ENCODE measurements around the gene TECTB. TPM values are rescaled to one million over a fixed set of nuclear protein-coding genes. Genes with fewer than 3 reads are reported as not detected.

Gene TECTB
- total RNA-seq = not detected
- polyA plus RNA-seq = not detected

DNA sequence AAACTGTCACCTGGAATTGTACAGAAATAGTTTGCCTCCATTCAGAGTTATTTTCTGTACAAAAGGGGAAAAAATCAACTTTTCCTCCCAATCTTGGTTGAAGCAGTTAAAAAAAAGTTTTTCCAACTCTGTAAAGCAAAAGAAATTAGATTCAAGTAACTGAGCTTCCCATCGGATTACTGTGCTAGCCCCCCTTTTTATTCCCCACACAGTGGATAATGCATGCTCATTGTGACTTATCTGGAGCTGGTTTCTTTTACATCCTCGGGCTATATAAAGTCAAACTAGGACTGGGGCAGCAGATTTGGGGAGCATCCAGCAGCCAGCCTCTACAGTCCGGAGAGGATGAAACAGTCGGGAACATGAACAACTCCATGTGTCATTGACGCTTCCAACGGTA lies at the start of gene TECTB:
Gene TECTB (plus strand): TSS at position 301 of the 400 bp plus-strand sequence. CDS start 335 bp downstream, outside the sequence.
- intact Hi-C loops (cut with DNase I) = no loop called here
- DNase-seq = no peak
- ATAC-seq = no peak
- no peaks in the 10 kb centered on the region for H3K4me1 ChIP-seq
- WGBS, 2 donors = 62 to 71% methylated on average over 6 of the region's 6 CpGs
- no peak within 1 kb of the TSS for H3K27ac ChIP-seq
- no peaks in the 10 kb centered on the region for H3K27me3 ChIP-seq
- H3K9me3 ChIP-seq = no peaks in the 10 kb centered on the region
- no peaks in the 10 kb centered on the region for H3K36me3 ChIP-seq
- no peak for TF ChIP-seq CTCF (IDR thresholded peaks at IDR 0.05)
- H3K4me3 ChIP-seq = no peak within 1 kb of the TSS
- FAIRE-seq = no peak

- TF ChIP-seq CTCF (IDR thresholded peaks at IDR 0.05) = no peak
Measured at GRCh38 chr10:112235141-112235540, 48.1 kb upstream of the TECTB start.

GRCh38 chr10:112235920-112236319 lies 47.3 kb upstream of the TECTB start:
- Histone ChIP-seq H3K27me3 (no peaks in the 10 kb centered on the region), H3K27ac (no peak overlapping the region), H3K36me3 (no peaks in the 10 kb centered on the region), H3K9me3 (peaks cover 0 to 4% (median 0%) of the 10 kb centered on the region in 4 donors), H3K4me1 (no peaks in the 10 kb centered on the region), H3K4me3 (no peak overlapping the region)
- intact Hi-C loops (cut with DNase I) = no loop called here
- no peak for TF ChIP-seq CTCF (IDR thresholded peaks at IDR 0.05)
- DNase-seq (no peak), FAIRE-seq (no peak), ATAC-seq (no peak)
- WGBS, 2 donors = 70 to 79% methylated on average over 4 of the region's 4 CpGs

More at GRCh38 chr10:112235141-112235540, 48.1 kb upstream of the TECTB start:
- peaks cover 0 to 4% (median 0%) of the 10 kb centered on the region in 4 donors for H3K9me3 ChIP-seq
- 68 to 70% methylated on average over 7 of the region's 7 CpGs for WGBS, 2 donors
- H3K4me1 ChIP-seq = no peaks in the 10 kb centered on the region
- DNase-seq (no peak), ATAC-seq (no peak), FAIRE-seq (no peak)
- H3K4me3 ChIP-seq = no peak overlapping the region
- H3K36me3 ChIP-seq = no peaks in the 10 kb centered on the region
- no peaks in the 10 kb centered on the region for H3K27me3 ChIP-seq
- intact Hi-C loops (cut with DNase I) = no loop called here
- no peak overlapping the region for H3K27ac ChIP-seq

GRCh38 chr10:112236486-112236885 lies 46.7 kb upstream of the TECTB start:
- no peak for DNase-seq
- H3K27me3 ChIP-seq = no peaks in the 10 kb centered on the region
- H3K36me3 ChIP-seq = no peaks in the 10 kb centered on the region
- no peaks in the 10 kb centered on the region for H3K4me1 ChIP-seq
- FAIRE-seq = no peak
- 66 to 74% methylated on average over 3 of the region's 3 CpGs for WGBS, 2 donors
- ATAC-seq = no peak
- H3K9me3 ChIP-seq = peaks cover 0 to 4% (median 0%) of the 10 kb centered on the region in 4 donors
- H3K4me3 ChIP-seq = no peak overlapping the region
- intact Hi-C loops (cut with DNase I) = no loop called here
- no peak for TF ChIP-seq CTCF (IDR thresholded peaks at IDR 0.05)
- no peak overlapping the region for H3K27ac ChIP-seq

- Histone ChIP-seq H3K27ac (no peak overlapping the region), H3K9me3 (peaks cover 0 to 4% (median 0%) of the 10 kb centered on the region in 4 donors), H3K4me1 (no peaks in the 10 kb centered on the region), H3K27me3 (no peaks in the 10 kb centered on the region), H3K4me3 (no peak overlapping the region), H3K36me3 (no peaks in the 10 kb centered on the region)
- intact Hi-C loops (cut with DNase I) = no loop called here
- DNase-seq (no peak), ATAC-seq (no peak), FAIRE-seq (no peak)
- WGBS, 2 donors = 89 to 92% methylated on average over 5 of the region's 5 CpGs
- TF ChIP-seq CTCF (IDR thresholded peaks at IDR 0.05) = no peak
Measured at GRCh38 chr10:112239347-112239746, 43.9 kb upstream of the TECTB start.

Measured in pancreas (tissue), 10 donors.